ENCODE measurements around the gene ZC3H4.

- TF ChIP-seq GATA3 (IDR thresholded peaks at IDR 0.05; ENCODE audit: low read depth, low read length) = no peak
- no peak for TF ChIP-seq GATA2 (IDR thresholded peaks at IDR 0.05; ENCODE audit: low read depth, low read length)
Measured at GRCh38 chr19:47142779-47143178, 29.2 kb upstream of the ZC3H4 start.
